GM21423 (cell line): Measurements from ENCODE around the gene GNPTG.

ENCODE experiments used
- ATAC-seq: cut with Tn5 transposase; IDR thresholded peaks from one replicate; pipeline ENCODE4 v1.9.1; 2021; ENCODE audit warnings: mild to moderate bottlenecking, moderate library complexity; ENCODE audit not compliant: unreplicated experiment

The GNPTG gene

GRCh38 chr16:1392826-1393225 is 41.1 kb downstream of the GNPTG start:
- ATAC-seq = no peak

- ATAC-seq = no peak
Observed at GRCh38 chr16:1393613-1394176, 42.0 kb downstream of the GNPTG start.

- no peak for ATAC-seq
Observed at GRCh38 chr16:1394367-1394951, 42.7 kb downstream of the GNPTG start.

GRCh38 chr16:1395444-1396031 is 43.8 kb downstream of the GNPTG start:
- ATAC-seq = no peak

- ATAC-seq = no peak
Observed at GRCh38 chr16:1397779-1398178, 46.0 kb downstream of the GNPTG start.

GRCh38 chr16:1398351-1398750 is 46.6 kb downstream of the GNPTG start:
- ATAC-seq = no peak

- ATAC-seq = no peak
Observed at GRCh38 chr16:1398826-1399581, 47.3 kb downstream of the GNPTG start.

GRCh38 chr16:1401061-1401757 is 49.5 kb downstream of the GNPTG start:
- no peak for ATAC-seq

GRCh38 chr16:1401758-1402154 is 50.0 kb downstream of the GNPTG start:
- no peak for ATAC-seq

GRCh38 chr16:1403036-1403435 is 51.3 kb downstream of the GNPTG start:
- no peak for ATAC-seq

- ATAC-seq = no peak
Observed at GRCh38 chr16:1403733-1404132, 52.0 kb downstream of the GNPTG start.

- ATAC-seq = peak; percentile 8
Observed at GRCh38 chr16:1407753-1408152, 56.0 kb downstream of the GNPTG start.

GRCh38 chr16:1408171-1408837 is 56.6 kb downstream of the GNPTG start:
- ATAC-seq = peak; percentile 83

- ATAC-seq = no peak
Observed at GRCh38 chr16:1412847-1413246, 61.1 kb downstream of the GNPTG start.
